Prostate gland (tissue), 2 donors: ENCODE data around the gene PEF1.

Experiments used
- CTCF ChIP-seq, 4 experiments: fragments of 200-600 bp in 2 of 4; fragments of 450-650 bp in 2 of 4; sonication (generic) in 2 of 4; IDR thresholded peaks; 1 replicate in 3 of 4; 2 replicates in 1 of 4; pipeline ENCODE4 v1.5.1; 2016 to 2019; ENCODE audit warnings: antibody characterized with exemption in 4 of 4, mild to moderate bottlenecking in 2 of 4, moderate library complexity in 2 of 4
- POLR2A ChIP-seq: fragments of 450-650 bp; IDR thresholded peaks from one replicate; pipeline ENCODE4 v1.6.1; 2016; ENCODE audit warnings: antibody characterized with exemption, mild to moderate bottlenecking
- POLR2AphosphoS5 ChIP-seq: sonication (generic); formaldehyde crosslinking; IDR thresholded peaks from one replicate; pipeline ENCODE4 v1.6.1; 2017; ENCODE audit warnings: antibody characterized with exemption

GRCh38 chr1:31689379-31689778 is 44.7 kb upstream of the PEF1 start:
- TF ChIP-seq CTCF (IDR thresholded peaks at IDR 0.05) (no peak), POLR2AphosphoS5 (no peak), POLR2A (no peak)
